Measurements from ENCODE around the gene TNFRSF4.

- TF ChIP-seq, protein P1, sequence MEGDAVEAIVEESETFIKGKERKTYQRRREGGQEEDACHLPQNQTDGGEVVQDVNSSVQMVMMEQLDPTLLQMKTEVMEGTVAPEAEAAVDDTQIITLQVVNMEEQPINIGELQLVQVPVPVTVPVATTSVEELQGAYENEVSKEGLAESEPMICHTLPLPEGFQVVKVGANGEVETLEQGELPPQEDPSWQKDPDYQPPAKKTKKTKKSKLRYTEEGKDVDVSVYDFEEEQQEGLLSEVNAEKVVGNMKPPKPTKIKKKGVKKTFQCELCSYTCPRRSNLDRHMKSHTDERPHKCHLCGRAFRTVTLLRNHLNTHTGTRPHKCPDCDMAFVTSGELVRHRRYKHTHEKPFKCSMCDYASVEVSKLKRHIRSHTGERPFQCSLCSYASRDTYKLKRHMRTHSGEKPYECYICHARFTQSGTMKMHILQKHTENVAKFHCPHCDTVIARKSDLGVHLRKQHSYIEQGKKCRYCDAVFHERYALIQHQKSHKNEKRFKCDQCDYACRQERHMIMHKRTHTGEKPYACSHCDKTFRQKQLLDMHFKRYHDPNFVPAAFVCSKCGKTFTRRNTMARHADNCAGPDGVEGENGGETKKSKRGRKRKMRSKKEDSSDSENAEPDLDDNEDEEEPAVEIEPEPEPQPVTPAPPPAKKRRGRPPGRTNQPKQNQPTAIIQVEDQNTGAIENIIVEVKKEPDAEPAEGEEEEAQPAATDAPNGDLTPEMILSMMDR (IDR thresholded peaks at IDR 0.05; ENCODE audit: low read depth, low read length, missing input control) = no peak
- no peak for TF ChIP-seq SP1 (IDR thresholded peaks at IDR 0.05)
- no peak for TF ChIP-seq RXRA (IDR thresholded peaks at IDR 0.05)
- TF ChIP-seq, protein P2, sequence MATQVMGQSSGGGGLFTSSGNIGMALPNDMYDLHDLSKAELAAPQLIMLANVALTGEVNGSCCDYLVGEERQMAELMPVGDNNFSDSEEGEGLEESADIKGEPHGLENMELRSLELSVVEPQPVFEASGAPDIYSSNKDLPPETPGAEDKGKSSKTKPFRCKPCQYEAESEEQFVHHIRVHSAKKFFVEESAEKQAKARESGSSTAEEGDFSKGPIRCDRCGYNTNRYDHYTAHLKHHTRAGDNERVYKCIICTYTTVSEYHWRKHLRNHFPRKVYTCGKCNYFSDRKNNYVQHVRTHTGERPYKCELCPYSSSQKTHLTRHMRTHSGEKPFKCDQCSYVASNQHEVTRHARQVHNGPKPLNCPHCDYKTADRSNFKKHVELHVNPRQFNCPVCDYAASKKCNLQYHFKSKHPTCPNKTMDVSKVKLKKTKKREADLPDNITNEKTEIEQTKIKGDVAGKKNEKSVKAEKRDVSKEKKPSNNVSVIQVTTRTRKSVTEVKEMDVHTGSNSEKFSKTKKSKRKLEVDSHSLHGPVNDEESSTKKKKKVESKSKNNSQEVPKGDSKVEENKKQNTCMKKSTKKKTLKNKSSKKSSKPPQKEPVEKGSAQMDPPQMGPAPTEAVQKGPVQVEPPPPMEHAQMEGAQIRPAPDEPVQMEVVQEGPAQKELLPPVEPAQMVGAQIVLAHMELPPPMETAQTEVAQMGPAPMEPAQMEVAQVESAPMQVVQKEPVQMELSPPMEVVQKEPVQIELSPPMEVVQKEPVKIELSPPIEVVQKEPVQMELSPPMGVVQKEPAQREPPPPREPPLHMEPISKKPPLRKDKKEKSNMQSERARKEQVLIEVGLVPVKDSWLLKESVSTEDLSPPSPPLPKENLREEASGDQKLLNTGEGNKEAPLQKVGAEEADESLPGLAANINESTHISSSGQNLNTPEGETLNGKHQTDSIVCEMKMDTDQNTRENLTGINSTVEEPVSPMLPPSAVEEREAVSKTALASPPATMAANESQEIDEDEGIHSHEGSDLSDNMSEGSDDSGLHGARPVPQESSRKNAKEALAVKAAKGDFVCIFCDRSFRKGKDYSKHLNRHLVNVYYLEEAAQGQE (IDR thresholded peaks at IDR 0.05) = no peak
- TF ChIP-seq RAD21 (IDR thresholded peaks at IDR 0.05) = no peak
- TF ChIP-seq TAF1 (conservative IDR thresholded peaks at IDR 0.05) = no peak
- TF ChIP-seq ZBTB33 (IDR thresholded peaks at IDR 0.05) = no peak
- no peak for TF ChIP-seq YY1 (IDR thresholded peaks at IDR 0.05)
- TF ChIP-seq, protein P3, sequence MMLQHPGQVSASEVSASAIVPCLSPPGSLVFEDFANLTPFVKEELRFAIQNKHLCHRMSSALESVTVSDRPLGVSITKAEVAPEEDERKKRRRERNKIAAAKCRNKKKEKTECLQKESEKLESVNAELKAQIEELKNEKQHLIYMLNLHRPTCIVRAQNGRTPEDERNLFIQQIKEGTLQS (IDR thresholded peaks at IDR 0.05) = no peak
- no peak for TF ChIP-seq JUND (IDR thresholded peaks at IDR 0.05)
- TF ChIP-seq FOXA1 (IDR thresholded peaks at IDR 0.05) = no peak
These were observed 14.8 kb upstream of the TNFRSF4 start for GRCh38 chr1:1228596-1229321.
